Ammon's horn (tissue), 1 donor: ENCODE measurements around the gene TAF4B.

ENCODE experiments used
- DNase-seq: peaks from one replicate; pipeline ENCODE4 v3.0.0-alpha.2; 2016; ENCODE audit warnings: low spot score

The TAF4B gene

DNA sequence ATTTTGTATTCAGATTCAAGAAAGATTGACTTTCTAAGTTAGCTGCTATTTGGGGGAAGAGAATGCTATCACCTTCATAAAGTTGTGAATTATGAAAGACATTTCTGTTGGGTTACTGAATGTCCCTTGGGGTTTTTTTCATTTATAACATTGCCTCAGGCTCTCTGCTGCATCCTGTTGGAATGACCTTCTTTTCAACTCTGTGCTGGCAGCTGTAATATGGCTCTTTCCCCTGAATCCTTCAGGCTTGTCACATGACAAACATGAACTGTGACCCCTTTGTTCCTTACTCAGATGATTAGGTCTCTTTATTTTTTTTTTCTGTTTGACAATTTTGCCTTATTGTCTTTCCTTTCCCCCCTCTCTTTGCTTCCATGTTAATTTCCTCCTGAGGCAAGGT lies 159.8 kb downstream of the TAF4B start:
- peak; percentile 43 for DNase-seq

DNA sequence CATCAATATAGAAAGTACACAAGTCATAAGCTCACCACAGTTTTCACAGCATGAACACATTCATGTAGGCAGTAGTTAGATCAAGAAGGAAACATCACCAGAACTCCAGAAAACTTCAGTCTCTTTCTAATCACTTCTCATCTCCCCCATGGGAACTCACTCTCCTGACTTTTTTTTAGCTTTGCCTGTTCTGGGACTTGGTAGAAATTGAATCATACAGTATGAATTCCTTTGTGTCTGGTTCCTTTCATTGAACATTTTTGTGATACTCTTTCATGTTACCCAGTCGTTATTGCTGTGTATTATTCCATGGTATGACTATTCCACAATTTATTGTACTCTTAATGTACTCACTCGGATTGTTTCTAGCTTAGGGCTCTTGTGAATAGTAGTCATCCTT lies 160.2 kb downstream of the TAF4B start:
- DNase-seq = no peak

DNA sequence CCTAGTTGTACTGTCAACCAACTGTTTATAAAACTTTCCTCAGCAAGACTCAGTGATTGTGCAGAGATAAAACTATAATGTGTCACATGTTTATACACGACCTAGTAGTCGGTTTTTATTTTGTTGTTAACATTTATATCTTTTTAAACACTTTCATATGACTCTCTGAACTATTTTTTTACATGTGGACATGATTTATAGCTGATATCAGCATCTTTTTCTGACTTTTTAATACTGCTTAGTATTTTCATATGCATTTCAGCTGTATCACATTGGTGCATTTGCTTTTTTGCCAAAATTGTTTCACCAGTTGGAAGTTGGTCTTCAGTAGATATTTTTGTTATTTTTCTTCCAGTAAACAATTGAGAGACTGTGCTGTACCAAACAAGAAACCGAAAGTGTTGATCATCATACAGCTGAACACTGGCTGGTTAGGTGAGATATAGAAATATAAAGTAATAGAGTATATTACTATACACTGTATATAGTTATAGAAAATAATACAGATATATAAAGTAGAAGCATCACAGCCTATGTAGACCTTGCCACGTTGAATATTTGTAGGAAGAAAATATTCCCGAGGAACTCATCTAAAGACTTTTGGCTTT lies 167.9 kb downstream of the TAF4B start:
- DNase-seq = no peak

DNA sequence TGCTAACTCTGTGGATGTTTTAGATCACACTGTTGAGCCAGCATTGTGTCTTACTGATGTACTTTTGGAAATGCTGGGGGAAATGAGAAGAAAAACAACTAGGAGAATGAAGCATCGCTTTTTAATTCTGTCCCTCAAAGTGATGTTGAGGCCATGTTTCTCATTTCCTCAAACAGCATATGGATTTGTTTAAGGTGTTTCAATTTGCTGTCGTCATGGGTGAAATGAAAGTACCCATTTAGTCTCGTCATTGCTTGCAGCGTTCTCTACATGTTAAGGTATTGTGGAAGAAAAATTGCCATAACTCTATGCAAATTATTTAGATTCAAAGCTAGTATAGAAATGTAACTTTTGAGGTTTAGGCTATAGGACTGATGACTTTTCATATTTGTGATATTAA lies 170.8 kb downstream of the TAF4B start:
- DNase-seq = no peak

DNA sequence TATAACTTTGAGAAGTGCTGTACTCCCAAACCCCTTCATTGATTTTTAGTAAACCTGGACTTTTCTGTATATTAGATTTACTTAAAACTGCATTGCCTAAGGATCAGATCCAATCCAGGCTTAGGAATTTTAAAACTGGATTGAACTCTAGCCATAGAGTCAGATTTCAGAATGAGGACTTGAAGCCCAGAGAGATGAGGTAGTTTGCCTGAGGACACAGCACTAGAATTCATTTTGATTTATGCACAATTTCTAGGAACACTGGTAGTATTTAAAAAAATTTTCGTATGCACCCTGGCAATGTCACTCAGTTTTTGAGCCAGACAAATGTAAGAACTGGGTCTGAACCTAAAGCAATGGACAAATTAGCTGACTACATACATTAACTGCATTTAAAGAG lies 177.2 kb downstream of the TAF4B start:
- no peak for DNase-seq

DNA sequence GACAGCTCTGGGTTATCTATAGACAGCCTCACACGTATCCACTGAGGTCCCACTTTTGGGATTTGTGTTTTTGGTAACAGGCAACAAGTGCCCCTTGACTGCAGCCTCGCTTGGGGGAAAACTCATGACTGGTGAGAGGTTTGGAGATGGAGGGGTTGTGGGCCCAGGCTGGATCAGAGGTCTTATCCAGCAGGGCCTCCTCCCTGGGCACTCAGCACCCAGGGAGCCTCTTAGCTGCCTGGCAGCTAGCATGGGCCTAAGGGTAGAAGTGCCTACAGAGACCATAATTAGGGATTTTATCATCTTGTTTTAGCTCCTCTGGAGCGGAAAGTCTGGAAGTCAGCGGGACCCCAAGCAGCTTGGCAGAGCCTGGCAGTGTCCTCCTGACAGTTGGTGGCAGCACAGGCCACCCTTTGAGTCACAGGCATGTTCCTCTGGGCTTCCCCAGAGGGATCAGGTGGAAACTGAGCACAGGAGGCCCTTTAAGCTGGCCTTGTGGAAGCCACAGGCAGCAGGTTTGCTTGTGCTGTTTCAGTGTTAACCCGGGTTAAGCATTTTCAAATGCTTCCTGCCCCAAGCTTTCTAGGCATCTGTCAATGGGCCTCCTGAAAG lies 179.1 kb downstream of the TAF4B start:
- DNase-seq = peak; percentile 76

DNA sequence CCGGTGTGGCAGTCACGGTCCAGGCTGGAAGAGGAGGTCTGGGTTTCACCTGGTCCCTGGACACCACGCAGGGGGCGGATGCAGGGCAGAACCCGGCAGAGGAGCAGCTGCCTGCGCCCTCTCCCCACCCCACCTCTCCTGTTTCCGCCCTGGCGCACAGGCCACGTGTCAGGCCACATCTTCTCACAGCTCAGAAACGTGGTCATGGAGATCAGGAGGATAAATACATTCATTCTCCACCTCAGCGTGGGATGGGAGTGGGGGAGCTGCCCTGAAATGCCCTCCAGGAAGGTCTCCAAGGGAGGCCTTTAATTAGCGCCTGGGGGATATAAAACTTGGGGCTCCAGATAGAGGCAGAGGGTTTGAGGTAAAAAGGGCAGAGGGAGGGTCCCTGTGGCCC lies 180.1 kb downstream of the TAF4B start:
- no peak for DNase-seq

DNA sequence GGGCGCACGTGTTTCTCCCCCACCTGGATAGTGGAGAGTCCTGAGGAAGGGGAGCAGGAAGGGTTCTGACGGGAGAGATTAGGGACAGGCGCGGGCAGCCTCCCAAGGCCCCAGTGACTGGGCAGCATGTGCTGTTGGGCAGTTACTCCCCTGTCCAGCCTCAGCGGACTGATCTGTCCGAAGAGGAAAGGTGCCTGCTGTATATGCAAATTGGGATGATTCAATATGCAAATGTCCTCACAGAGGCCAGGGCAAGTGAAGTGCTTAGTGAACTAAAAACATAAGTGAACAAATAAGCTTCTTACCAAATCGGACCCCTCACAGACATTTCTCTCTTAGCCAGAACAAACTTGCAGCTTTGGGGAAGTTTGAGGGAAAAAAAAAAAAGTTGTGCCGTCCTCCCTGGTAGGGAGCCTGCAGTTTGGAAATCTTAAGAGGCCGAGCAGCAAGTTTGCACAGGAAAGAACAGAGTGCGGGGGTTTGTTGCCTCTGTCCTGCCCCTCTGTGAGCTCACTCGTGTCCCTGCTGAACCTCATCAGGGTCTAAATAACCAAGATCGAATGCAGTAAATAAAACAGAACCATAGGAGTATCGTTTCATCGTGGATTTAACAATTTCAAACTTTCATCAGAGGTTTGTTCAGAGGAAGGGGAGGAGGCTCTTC lies 180.7 kb downstream of the TAF4B start:
- no peak for DNase-seq

DNA sequence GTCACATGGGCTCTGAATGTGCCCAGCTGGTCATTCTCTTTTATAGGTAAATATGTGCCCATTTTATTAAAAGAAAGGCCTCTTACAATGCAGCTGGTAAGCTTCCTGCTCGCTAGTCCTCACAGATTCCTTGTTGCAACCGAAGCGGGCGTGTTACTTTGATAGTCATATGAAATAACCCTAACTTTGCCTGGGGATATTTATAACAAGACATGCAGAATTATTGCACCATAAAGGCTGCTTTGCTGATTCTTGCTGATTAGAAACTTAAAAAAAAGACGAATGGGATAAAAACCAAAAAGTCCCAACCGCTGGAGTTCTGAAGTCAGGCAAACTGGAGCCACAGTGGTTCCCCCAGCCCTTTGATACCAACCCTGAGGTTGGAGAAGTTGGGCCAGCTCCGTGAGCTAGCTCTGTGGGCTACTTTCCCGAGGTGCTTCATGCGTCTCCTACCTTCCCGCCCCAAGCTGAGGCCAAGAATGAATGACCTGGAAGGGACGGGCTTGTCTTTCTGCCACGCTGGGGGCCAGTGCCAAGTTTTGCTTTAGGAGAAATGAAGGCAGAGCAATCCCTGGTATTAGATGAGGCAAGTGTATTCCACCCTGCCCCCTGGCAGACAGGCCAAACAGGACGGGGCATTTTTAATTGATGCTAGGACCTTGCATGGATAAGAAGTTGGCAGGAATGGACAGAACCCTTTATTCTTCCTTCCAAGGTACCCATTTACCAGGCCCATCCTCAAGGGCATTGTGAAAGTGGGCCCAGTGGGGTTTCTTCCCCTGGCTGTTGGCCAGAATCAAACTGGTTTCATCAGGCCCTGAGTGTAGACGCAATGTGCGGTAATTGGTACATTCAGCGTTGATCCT lies 181.7 kb downstream of the TAF4B start:
- no peak for DNase-seq

DNA sequence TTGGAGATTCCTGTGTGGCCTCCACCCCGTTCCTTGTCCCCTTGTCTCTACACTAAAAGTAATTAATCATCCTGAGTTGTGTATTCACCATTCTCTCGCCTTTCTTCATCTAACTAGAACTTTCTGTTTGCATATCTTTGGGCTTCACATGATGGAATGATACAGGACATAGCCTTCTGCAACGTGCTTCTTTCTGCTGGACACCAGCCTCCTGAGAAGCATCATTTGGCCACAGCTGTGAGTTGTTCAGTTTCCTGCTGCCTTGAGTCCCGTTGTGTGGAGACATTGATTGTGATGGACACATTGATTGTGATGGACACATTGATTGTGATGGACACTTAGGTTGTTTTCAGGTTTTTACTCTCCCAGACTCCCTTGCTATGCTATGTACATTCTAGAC lies 182.8 kb downstream of the TAF4B start:
- DNase-seq = no peak

DNA sequence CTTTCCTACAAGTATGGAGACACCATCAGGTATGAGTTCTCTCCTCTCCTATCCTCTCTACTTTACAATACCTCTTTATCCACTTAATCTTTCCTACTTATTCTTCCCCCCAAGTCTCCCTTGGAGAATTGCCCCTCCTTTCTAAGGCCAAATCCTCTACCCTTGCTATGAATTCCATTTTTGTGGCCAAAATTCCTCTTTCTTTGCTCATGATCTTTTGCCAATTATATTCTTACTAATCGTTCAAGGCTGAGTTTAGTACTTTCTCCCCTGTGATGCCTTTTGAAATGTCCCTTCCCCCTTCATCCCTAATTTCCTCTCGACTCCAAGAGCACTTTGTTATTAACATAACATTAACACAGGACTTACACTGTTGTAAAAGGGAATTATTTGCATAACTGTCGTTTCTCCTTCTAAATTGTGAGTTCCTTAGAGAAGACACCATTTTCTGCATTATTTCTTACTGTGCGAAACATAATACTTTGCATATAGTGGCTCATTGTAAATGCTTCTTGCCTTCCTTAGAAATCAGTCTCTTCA lies 188.7 kb downstream of the TAF4B start:
- no peak for DNase-seq

DNA sequence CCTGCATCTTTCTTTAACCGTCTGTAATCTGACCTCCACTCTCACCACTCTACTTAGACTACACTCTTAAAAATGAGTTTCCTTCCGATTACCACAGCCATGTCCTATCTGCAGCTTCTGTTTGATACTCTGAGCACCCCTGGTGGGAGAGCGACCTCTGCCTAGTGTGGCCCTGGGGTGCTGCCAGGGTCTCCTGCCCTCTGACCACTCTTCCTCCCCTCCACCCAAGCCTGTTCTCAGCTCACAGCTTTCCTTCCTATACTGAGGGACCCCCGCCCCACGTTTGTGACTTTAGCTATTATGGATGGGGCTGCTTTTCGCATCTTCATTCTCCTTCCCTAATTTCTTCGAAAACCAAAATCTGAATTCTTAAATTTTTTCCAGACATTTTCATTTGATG lies 189.4 kb downstream of the TAF4B start:
- no peak for DNase-seq

DNA sequence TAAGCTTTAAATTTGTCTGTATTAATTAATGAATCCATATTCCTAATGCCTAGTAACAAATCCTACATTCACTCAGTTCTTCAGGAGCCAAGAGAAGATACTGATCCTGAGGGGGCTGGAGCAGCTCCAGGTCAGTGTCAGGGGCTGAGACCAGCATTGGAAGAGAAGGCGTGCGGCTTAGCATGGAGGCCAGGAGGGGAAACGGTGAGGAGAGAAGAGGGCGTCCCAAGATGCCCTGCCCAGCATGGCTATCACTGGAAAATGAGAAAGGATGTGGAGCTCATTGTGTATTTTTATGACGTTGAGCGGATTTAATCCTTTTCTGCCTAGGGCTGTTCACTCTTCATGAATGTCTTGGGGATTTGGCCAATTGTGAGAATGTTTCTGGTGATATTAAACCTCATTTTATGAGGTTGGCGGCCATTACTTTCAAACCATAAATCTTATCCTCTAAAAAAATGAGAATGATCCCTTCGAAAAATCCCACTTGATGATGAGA lies 190.5 kb downstream of the TAF4B start:
- DNase-seq = no peak

DNA sequence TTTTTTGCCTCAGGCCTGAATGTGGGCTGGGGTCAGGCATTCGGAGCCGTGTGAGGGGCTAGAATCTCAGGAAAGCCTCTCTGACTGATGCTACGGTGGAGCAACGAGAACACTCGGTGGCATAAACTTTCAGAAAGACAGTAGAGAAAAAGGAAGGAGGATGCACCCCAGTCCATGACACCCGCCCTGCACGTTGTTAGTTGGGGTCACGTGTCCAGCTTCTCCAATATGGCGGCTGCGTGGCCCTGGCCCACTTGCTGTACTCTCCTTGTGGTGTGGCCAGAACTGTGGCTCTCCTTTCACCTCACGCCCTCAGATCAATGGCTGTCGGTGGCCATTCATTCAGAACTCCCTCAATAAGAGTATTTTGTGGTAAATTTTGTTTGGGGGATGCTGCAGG lies 190.9 kb downstream of the TAF4B start:
- DNase-seq = no peak

DNA sequence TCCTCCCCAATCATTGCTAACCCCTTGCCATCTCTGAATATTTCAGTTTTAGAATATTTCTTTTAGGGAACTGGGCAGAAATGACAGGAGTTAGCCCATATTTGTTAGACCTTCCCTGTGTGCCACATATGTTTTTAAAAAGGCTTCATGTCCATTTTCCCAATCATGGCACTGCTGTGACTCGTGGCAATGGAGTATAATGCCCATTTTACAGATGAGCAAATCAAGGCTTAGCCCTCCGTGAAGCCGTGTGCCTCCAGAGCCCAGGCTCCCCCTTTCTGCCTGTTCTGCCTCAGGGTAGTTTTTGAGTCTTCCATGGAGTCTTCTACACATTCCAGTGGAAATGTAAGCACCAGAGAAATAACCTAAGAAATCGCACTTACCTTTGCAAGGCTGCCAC lies 192.0 kb downstream of the TAF4B start:
- DNase-seq = no peak

DNA sequence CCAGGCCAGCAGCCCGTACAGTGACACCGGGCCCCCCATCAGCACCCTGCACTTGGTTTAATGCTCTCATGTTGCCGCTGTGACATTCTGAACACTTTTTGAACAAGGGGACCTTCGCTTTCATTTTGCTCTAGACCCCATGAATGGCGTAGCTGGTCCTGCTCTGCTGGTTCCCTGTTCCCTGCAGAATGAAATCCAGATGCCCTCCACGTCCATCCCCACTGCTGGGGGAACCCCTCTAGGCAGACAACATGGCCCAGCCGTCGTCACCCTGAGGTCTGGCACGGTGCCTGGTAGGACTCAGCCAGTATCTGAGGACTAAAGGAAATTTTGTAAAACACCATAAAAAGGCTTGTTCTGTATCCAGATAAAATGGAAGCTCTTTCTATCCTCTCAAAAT lies 193.5 kb downstream of the TAF4B start:
- no peak for DNase-seq

DNA sequence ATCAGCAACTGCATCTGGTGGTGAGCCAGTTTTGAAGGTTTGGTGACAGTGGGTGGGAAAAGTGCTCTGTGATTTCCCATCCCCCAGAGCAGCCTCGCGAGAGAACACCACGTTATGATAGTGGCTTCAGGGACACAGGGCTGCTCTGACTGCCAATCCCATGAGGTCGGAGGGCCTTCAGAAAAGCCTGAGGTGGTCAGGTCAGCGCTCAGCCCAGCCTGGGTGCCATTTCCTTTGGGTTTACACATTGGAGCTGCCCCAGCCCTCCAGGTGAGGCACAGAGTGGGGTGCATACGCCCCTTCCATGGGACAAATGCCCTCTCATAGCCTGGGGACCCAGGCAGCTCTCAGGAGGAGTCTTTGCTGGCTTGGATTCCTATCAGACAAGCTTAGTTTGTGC lies 195.3 kb downstream of the TAF4B start:
- DNase-seq = no peak

DNA sequence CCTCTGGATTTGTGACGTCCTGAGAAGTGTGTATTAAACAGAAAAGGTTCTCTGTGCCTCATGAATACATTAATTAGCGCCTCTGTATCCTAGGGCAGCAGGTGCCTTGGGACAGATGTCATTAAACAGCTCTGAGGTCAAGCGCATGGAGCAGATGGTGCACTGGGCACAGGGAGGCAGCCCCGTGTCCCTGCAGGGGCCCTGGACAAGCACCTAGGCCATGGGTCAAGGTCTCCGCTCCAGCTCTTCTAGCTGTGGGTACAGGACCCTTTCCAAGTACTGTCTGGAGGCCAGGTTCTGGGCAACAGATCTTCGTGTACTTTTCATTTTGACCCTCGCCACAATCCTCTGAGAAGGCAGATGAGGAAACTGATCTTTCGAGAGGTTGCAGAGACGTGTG lies 195.7 kb downstream of the TAF4B start:
- no peak for DNase-seq

DNA sequence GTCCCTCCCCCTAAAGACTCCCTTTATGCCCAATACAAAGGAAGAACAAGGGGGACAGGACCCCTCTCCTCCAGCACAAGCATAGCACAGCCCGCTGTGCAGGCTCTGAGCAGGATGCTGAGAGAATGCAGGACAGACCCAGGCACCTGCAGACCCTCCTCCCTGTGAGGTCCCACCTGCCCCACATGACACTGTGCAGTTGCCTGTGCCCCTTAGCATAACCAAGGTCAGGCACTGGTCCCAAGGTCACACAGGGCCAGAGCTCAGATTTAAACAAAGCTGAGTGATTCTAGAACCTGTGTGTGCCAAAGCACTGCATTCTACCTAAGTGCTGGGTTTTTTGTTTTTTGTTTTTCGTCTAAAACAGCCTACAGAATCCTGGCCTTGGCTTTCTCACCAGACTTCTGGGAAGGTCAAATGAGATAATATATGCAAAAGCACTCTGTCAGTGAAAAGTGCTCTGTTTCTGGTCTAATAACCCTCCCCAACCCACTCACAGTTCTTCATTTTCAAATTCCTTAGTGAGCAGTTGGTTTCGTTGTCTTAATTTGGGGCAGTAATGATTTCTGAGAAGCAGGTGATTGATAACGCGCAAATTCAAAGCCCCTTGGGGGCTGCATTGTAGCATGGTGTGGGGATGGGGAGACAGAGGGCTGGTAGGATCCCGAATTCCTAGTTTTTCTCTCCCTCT lies 196.4 kb downstream of the TAF4B start:
- no peak for DNase-seq

DNA sequence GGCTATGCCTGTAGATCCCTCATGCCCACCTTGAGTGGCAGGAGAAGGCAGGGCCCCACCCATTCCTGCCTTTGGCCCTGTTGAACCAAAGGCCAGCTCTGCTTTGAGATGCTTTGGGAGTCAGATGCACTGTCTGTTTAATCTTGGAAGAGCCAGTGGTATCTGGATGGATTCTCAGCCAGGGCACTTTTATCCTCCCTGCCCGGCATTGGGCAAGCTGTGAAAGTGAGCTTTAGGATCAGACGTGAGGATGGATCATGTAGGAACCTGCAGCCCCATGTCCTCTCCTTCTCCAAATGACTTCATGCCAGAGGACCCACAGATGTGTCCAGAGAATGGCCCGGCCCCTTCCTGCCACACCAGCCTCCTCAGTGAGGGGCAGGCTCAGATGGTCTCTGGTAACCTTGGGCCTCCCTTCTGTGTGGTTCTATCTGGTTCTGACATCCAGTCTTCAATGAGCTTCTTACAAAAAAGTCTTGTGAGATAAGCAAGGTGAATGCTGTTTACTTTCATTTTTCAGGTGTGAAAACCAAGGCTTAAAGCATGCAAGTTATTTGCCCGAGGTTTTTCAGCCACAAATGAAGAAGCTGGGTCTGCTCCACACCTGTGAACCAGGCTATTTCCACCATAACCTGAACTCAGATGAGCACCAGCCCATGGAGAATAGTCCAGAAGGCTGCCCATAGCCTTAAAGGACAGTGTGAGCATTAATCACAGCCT lies 198.3 kb downstream of the TAF4B start:
- no peak for DNase-seq

DNA sequence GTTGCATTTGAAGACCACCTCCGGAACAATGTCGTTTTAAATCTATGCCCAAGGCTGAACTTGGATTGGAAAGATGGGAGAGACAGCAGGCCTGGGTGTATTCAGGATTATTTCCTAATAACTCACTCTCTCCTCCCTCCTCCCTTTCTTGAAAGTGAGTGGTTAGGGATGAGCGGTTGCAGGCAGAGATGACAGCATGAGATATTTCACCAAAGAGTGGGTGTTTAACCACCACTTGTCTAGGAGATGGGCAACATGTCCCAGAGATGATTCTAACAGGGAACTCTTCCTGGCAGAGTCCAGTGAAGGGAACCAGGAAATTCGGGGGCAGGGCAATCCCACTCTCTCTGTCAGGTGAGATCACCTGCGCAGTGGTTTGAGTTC lies 198.9 kb downstream of the TAF4B start:
- peak; percentile 58 for DNase-seq
